HepG2 (cell line): ENCODE results near the gene PSMC3IP. TPM values are rescaled to one million over a fixed set of nuclear protein-coding genes. Genes with fewer than 3 reads are reported as not detected.

Experiments used
- ARNT2 ChIP-seq: sonication (generic); formaldehyde crosslinking; IDR thresholded peaks from 2 replicates; pipeline ENCODE4 v1.8.0; 2022; ENCODE audit warnings: mild to moderate bottlenecking, low read depth, missing genetic modification reagents, moderate library complexity
- BHLHE40 ChIP-seq: IDR thresholded peaks from 2 replicates; pipeline ENCODE4 v1.6.1; 2011; ENCODE audit warnings: low read length, improper control_type of control experiment
- CSRNP1 ChIP-seq: sonication (generic); formaldehyde crosslinking; IDR thresholded peaks from 2 replicates; pipeline ENCODE4 v1.8.1; 2023; ENCODE audit warnings: mild to moderate bottlenecking, missing genetic modification reagents
- ELF3 ChIP-seq: IDR thresholded peaks from 2 replicates; pipeline ENCODE4 v1.6.1; 2016; ENCODE audit warnings: missing genetic modification reagents, missing compliant biosample characterization
- GABPA ChIP-seq, 2 experiments: IDR thresholded peaks; 2 replicates each; pipeline ENCODE4 v1.6.1; 2011 to 2016; ENCODE audit warnings: low read depth in 2 of 2, low read length in 1 of 2, missing biosample characterization in 1 of 2, missing genetic modification characterization in 1 of 2
- GLI4 ChIP-seq: sonication (generic); formaldehyde crosslinking; IDR thresholded peaks from 2 replicates; pipeline ENCODE4 v1.5.1; 2020; ENCODE audit warnings: missing genetic modification reagents, mild to moderate bottlenecking, moderate library complexity, borderline replicate concordance
- GTF3A ChIP-seq: sonication (generic); formaldehyde crosslinking; conservative IDR thresholded peaks from 2 replicates; pipeline ENCODE4 v1.4.0; 2020; ENCODE audit warnings: mild to moderate bottlenecking, missing genetic modification reagents
- HNF4G ChIP-seq, 2 experiments: sonication (generic) in 1 of 2; formaldehyde crosslinking in 1 of 2; IDR thresholded peaks; 2 replicates each; pipeline versions ENCODE4 v1.4.0 to v1.6.1; 2011 to 2020; ENCODE audit warnings: borderline replicate concordance in 2 of 2, low read depth in 2 of 2, mild to moderate bottlenecking in 2 of 2, low read length in 1 of 2, missing genetic modification reagents in 1 of 2, moderate library complexity in 1 of 2
- HOXD1 ChIP-seq: sonication (generic); formaldehyde crosslinking; IDR thresholded peaks from 2 replicates; pipeline ENCODE4 v1.5.0; 2020; ENCODE audit warnings: missing genetic modification reagents
- NAIF1 ChIP-seq: sonication (generic); formaldehyde crosslinking; IDR thresholded peaks from 2 replicates; pipeline ENCODE4 v1.5.0; 2020; ENCODE audit warnings: mild to moderate bottlenecking, missing genetic modification reagents, borderline replicate concordance
- PAX8 ChIP-seq: sonication (generic); formaldehyde crosslinking; IDR thresholded peaks from 2 replicates; pipeline ENCODE4 v1.8.0; 2022; ENCODE audit warnings: mild to moderate bottlenecking, missing genetic modification reagents, borderline replicate concordance
- POLR2AphosphoS5 ChIP-seq: IDR thresholded peaks from 2 replicates; pipeline ENCODE4 v1.6.1; 2012; ENCODE audit warnings: low read depth, low read length
- RAD21 ChIP-seq: fragments of 450-650 bp; formaldehyde crosslinking; IDR thresholded peaks from 2 replicates; pipeline ENCODE4 v1.5.0; 2020; ENCODE audit warnings: mild to moderate bottlenecking
- RAD51 ChIP-seq: fragments of 450-650 bp; IDR thresholded peaks from 2 replicates; pipeline ENCODE4 v1.6.1; 2016; ENCODE audit warnings: borderline replicate concordance
- STAG1 ChIP-seq: sonication (generic); formaldehyde crosslinking; IDR thresholded peaks from 2 replicates; pipeline ENCODE4 v1.4.0; 2020; ENCODE audit warnings: missing genetic modification reagents
- STAT6 ChIP-seq: sonication (generic); formaldehyde crosslinking; IDR thresholded peaks from 2 replicates; pipeline ENCODE4 v1.4.0; 2020; ENCODE audit warnings: missing genetic modification reagents, mild to moderate bottlenecking, borderline replicate concordance
- TBX2 ChIP-seq: sonication (generic); formaldehyde crosslinking; IDR thresholded peaks from 2 replicates; pipeline ENCODE4 v1.5.0; 2020; ENCODE audit warnings: missing genetic modification reagents, mild to moderate bottlenecking, borderline replicate concordance
- THAP9 ChIP-seq: sonication (generic); formaldehyde crosslinking; IDR thresholded peaks from 2 replicates; pipeline ENCODE4; 2020; ENCODE audit warnings: missing genetic modification reagents, mild to moderate bottlenecking, borderline replicate concordance
- ZBTB7A ChIP-seq: sonication (generic); formaldehyde crosslinking; IDR thresholded peaks from 2 replicates; pipeline ENCODE4 v1.8.0; 2022; ENCODE audit warnings: mild to moderate bottlenecking, missing genetic modification reagents
- ZNF564 ChIP-seq: sonication (generic); formaldehyde crosslinking; IDR thresholded peaks from 2 replicates; pipeline ENCODE4 v1.8.1; 2023; ENCODE audit warnings: mild to moderate bottlenecking, missing genetic modification reagents
- ZNF788 ChIP-seq: sonication (generic); formaldehyde crosslinking; IDR thresholded peaks from 2 replicates; pipeline ENCODE4 v1.5.0; 2020; ENCODE audit warnings: mild to moderate bottlenecking, missing genetic modification reagents, borderline replicate concordance
- ZSCAN25 ChIP-seq: sonication (generic); formaldehyde crosslinking; IDR thresholded peaks from 2 replicates; pipeline ENCODE4 v1.8.0; 2022; ENCODE audit warnings: mild to moderate bottlenecking, missing genetic modification reagents
- polyA plus RNA-seq, 8 experiments: library from polyadenylated mRNA; depleted of rRNA in 3 of 8; stranded (reverse) in 7 of 8; unstranded in 1 of 8; fragments of >200 nt; fragmentation: Illumina TruSeq in 4 of 8; extraction: Trizol in 4 of 8; gene quantifications; 2 replicates each; pipeline versions ENCODE4 v1.2.1 to v1.2.3, GENCODE V29; 2011 to 2016; ENCODE audit warnings: low read depth in 4 of 8, missing spikeins in 1 of 8, mixed read lengths in 1 of 8; ENCODE audit not compliant: insufficient read depth in 1 of 8
- total RNA-seq, 5 experiments: library from RNA; depleted of rRNA; stranded (reverse); fragments of >200 nt; fragmentation: Illumina TruSeq; extraction: Trizol; gene quantifications; 2 replicates each; pipeline ENCODE4 v1.2.3, GENCODE V29; 2016; ENCODE audit warnings: low read depth in 1 of 5

The PSMC3IP gene
- total and polyA plus RNA-seq, 2 of the 13 experiments (the other 11 are each of a cell fraction or from before 2014, with no cell fraction given), result 6.5 to 22.4 TPM

- 0 out of 2 replicates have a peak, but pooled peaks have one; percentile 15 for TF ChIP-seq GABPA (IDR thresholded peaks at IDR 0.05; ENCODE audit: low read depth, low read length)
- no peak for TF ChIP-seq GABPA (CRISPR knock-in tag; IDR thresholded peaks at IDR 0.05; ENCODE audit: low read depth)
- peak; percentile 40 for TF ChIP-seq TBX2 (CRISPR knock-in tag)
- TF ChIP-seq ZBTB7A, result 0 out of 2 replicates have a peak, but pooled peaks have one; percentile 0
- peak; percentile 80 for TF ChIP-seq RAD21
- no peak; the same call in 1 of the 2 replicates for TF ChIP-seq THAP9
- no peak for TF ChIP-seq ZSCAN25
- TF ChIP-seq GTF3A (CRISPR knock-in tag), result no peak
- TF ChIP-seq GLI4 (CRISPR knock-in tag), result peak; percentile 42; the same call in 1 of the 2 replicates
- TF ChIP-seq BHLHE40, result peak; percentile 25; the same call in 1 of the 2 replicates
- 0 out of 2 replicates have a peak, but pooled peaks have one; percentile 4 for TF ChIP-seq HNF4G (IDR thresholded peaks at IDR 0.05; ENCODE audit: borderline replicate concordance, low read depth, low read length)
- no peak for TF ChIP-seq HNF4G (CRISPR knock-in tag; IDR thresholded peaks at IDR 0.05; ENCODE audit: borderline replicate concordance, low read depth)
- peak; percentile 66 for TF ChIP-seq ZNF564 (CRISPR knock-in tag)
- TF ChIP-seq STAG1 (CRISPR knock-in tag), result peak; percentile 81
- no peak for TF ChIP-seq RAD51
- TF ChIP-seq NAIF1 (CRISPR knock-in tag), result peak; percentile 84; the same call in 1 of the 2 replicates
- 0 out of 2 replicates have a peak, but pooled peaks have one; percentile 36 for TF ChIP-seq PAX8 (CRISPR knock-in tag)
- TF ChIP-seq POLR2AphosphoS5, result peak; percentile 25; the same call in 1 of the 2 replicates
- TF ChIP-seq ZNF788 (CRISPR knock-in tag), result peak; percentile 45; the same call in 1 of the 2 replicates
- 0 out of 2 replicates have a peak, but pooled peaks have one; percentile 45 for TF ChIP-seq HOXD1 (CRISPR knock-in tag)
- peak; percentile 17; the same call in 1 of the 2 replicates for TF ChIP-seq STAT6 (CRISPR knock-in tag)
- 0 out of 2 replicates have a peak, but pooled peaks have one; percentile 1 for TF ChIP-seq ARNT2 (CRISPR knock-in tag)
- peak; percentile 68; the same call in 1 of the 2 replicates for TF ChIP-seq CSRNP1 (CRISPR knock-in tag)
- no peak for TF ChIP-seq ELF3
These were observed 847 bp upstream of the PSMC3IP start (continued) for GRCh38 chr17:42578282-42578869.
